Measurements from ENCODE around the gene ZCCHC24. TPM values are rescaled to one million over a fixed set of nuclear protein-coding genes. Genes with fewer than 3 reads are reported as not detected.

The ZCCHC24 gene
- polyA plus RNA-seq, 3 donors, result 3.9 to 5.0 (median 4.0) TPM

DNA sequence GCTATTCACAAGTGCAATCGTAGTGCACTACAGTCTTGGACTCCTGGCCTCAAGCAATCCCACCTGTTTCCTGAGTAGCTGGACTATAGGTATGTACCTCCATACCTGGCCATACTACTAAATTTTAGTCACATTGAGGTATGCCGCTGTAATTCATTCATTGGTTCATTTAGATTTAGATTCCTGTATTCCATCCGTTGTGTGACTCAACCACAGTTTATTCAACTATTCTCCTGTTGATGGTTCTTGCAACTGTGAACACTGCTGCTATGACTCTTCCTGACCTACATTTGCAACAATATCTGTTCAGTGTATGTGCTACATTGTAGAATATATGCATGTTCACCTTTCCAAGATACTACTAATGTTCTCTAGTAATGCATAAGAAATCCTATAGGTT, 8.0 kb upstream of the ZCCHC24 start:
- no peaks in the 10 kb centered on the region for H3K4me1 ChIP-seq (ENCODE audit: control insufficient read depth in 1 of 2, insufficient read depth in 2 of 2, low read length in 2 of 2)
- no peak overlapping the region for H3K4me2 ChIP-seq (replicated peaks; ENCODE audit: extremely low read depth, low read length, poor library complexity, severe bottlenecking)
- H3K27ac Mint-ChIP-seq, result no peak overlapping the region
- no peak overlapping the region for H2AFZ ChIP-seq (ENCODE audit: insufficient read depth, low read depth, low read length, poor library complexity, severe bottlenecking)
- no peaks in the 10 kb centered on the region for H3K36me3 ChIP-seq (replicated peaks in 1 of 2; ENCODE audit: control insufficient read depth in 1 of 2, insufficient read depth in 2 of 2, low read length in 2 of 2)
- no peak overlapping the region for H3K9ac ChIP-seq (ENCODE audit: insufficient read depth, low read length, poor library complexity, severe bottlenecking)
- intact Hi-C loops (cut with micrococcal nuclease), result no loop called here
- peaks cover 12 to 17% (median 16%) of the 10 kb centered on the region in 3 donors for H3K27me3 Mint-ChIP-seq (ENCODE audit: low read depth in 3 of 3)
- TF ChIP-seq, protein P1, sequence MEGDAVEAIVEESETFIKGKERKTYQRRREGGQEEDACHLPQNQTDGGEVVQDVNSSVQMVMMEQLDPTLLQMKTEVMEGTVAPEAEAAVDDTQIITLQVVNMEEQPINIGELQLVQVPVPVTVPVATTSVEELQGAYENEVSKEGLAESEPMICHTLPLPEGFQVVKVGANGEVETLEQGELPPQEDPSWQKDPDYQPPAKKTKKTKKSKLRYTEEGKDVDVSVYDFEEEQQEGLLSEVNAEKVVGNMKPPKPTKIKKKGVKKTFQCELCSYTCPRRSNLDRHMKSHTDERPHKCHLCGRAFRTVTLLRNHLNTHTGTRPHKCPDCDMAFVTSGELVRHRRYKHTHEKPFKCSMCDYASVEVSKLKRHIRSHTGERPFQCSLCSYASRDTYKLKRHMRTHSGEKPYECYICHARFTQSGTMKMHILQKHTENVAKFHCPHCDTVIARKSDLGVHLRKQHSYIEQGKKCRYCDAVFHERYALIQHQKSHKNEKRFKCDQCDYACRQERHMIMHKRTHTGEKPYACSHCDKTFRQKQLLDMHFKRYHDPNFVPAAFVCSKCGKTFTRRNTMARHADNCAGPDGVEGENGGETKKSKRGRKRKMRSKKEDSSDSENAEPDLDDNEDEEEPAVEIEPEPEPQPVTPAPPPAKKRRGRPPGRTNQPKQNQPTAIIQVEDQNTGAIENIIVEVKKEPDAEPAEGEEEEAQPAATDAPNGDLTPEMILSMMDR (IDR thresholded peaks at IDR 0.05), result no peak
- H3K27ac ChIP-seq (ENCODE audit: low read depth in 1 of 2, low read length in 2 of 2), result no peak overlapping the region
- H3K4me1 Mint-ChIP-seq, result no peaks in the 10 kb centered on the region
- H3K4me3 ChIP-seq (replicated peaks in 1 of 3; ENCODE audit: low read depth in 2 of 3, low read length in 3 of 3), result no peak overlapping the region
- WGBS (ENCODE audit: insufficient coverage), result 100% methylated on average over 2 of the region's 3 CpGs
- H3K79me2 ChIP-seq (ENCODE audit: insufficient read depth, low read length), result no peaks in the 10 kb centered on the region
- H3K4me3 Mint-ChIP-seq, result no peak overlapping the region
- peaks cover 2 to 10% of the 10 kb centered on the region in 2 donors for H3K27me3 ChIP-seq (ENCODE audit: control insufficient read depth in 2 of 2, insufficient read depth in 2 of 2, low read length in 2 of 2)
- DNase-seq, result no peak
- H3K36me3 Mint-ChIP-seq, result no peaks in the 10 kb centered on the region
- no peaks in the 10 kb centered on the region for H3K9me3 Mint-ChIP-seq
- H4K20me1 ChIP-seq (ENCODE audit: insufficient read depth, low read length), result no peaks in the 10 kb centered on the region
- H3K9me3 ChIP-seq (replicated peaks in 1 of 2; ENCODE audit: control insufficient read depth in 1 of 2, insufficient read depth in 1 of 2, low read length in 2 of 2), result no peaks in the 10 kb centered on the region

DNA sequence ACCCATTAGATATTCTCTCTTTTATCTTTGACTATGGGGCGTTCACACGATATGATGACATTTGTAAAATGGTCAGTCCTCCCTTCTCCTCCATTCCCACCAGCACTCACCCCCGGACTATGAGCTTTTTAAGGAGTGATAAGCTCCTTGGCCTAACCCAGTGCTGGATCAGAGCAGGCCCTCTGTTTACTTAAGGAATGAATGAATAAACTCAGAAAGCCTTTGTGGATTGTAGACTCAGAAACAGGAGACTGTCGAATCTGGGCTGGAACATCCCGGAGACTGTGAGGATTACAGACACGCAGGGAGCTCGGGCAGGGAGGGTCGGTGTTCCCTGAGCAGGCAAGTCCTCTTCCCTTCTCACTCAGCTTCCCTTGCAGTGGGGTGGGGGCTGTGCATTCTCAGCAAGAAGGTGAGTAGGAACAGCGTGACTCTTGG, 6.8 kb upstream of the ZCCHC24 start:
- Mint-ChIP-seq H3K4me3 (no peak overlapping the region), H3K27ac (no peak overlapping the region), H3K4me1 (no peaks in the 10 kb centered on the region), H3K9me3 (no peaks in the 10 kb centered on the region), H3K36me3 (no peaks in the 10 kb centered on the region), H3K27me3 (ENCODE audit: low read depth in 3 of 3) (peaks cover 19 to 25% (median 24%) of the 10 kb centered on the region in 3 donors)
- Histone ChIP-seq H3K27me3 (ENCODE audit: control insufficient read depth in 2 of 2, insufficient read depth in 2 of 2, low read length in 2 of 2) (peaks cover 2 to 18% of the 10 kb centered on the region in 2 donors), H2AFZ (ENCODE audit: insufficient read depth, low read depth, low read length, poor library complexity, severe bottlenecking) (no peak overlapping the region), H4K20me1 (ENCODE audit: insufficient read depth, low read length) (no peaks in the 10 kb centered on the region), H3K4me3 (replicated peaks in 1 of 3; ENCODE audit: low read depth in 2 of 3, low read length in 3 of 3) (no peak overlapping the region), H3K4me1 (ENCODE audit: control insufficient read depth in 1 of 2, insufficient read depth in 2 of 2, low read length in 2 of 2) (no peaks in the 10 kb centered on the region), H3K9me3 (replicated peaks in 1 of 2; ENCODE audit: control insufficient read depth in 1 of 2, insufficient read depth in 1 of 2, low read length in 2 of 2) (no peaks in the 10 kb centered on the region), H3K4me2 (replicated peaks; ENCODE audit: extremely low read depth, low read length, poor library complexity, severe bottlenecking) (no peak overlapping the region), H3K36me3 (replicated peaks in 1 of 2; ENCODE audit: control insufficient read depth in 1 of 2, insufficient read depth in 2 of 2, low read length in 2 of 2) (no peaks in the 10 kb centered on the region), H3K9ac (ENCODE audit: insufficient read depth, low read length, poor library complexity, severe bottlenecking) (no peak overlapping the region), H3K79me2 (ENCODE audit: insufficient read depth, low read length) (no peaks in the 10 kb centered on the region), H3K27ac (ENCODE audit: low read depth in 1 of 2, low read length in 2 of 2) (no peak overlapping the region)
- WGBS (ENCODE audit: insufficient coverage), result 100% methylated on average over 2 of the region's 9 CpGs
- intact Hi-C loops (cut with micrococcal nuclease), result no loop called here
- TF ChIP-seq, protein P1 (IDR thresholded peaks at IDR 0.05), result no peak
- no peak for DNase-seq

Data from CD14-positive monocyte (primary cell).